Placental pericyte (primary cell): ENCODE results near the gene HUWE1. TPM values are rescaled to one million over a fixed set of nuclear protein-coding genes. Genes with fewer than 3 reads are reported as not detected.

Source experiments
- small RNA-seq: library from RNA; depleted of rRNA; stranded (forward); fragments of <200 nt; gene quantifications from one replicate; pipeline ENCODE3, GENCODE V24; 2012; ENCODE audit warnings: low replicate concordance
- total RNA-seq: library from RNA; depleted of rRNA; stranded (reverse); fragments of >200 nt; gene quantifications from 2 replicates; pipeline ENCODE4 v1.2.3, GENCODE V29; 2012

HUWE1 gene, protein sequence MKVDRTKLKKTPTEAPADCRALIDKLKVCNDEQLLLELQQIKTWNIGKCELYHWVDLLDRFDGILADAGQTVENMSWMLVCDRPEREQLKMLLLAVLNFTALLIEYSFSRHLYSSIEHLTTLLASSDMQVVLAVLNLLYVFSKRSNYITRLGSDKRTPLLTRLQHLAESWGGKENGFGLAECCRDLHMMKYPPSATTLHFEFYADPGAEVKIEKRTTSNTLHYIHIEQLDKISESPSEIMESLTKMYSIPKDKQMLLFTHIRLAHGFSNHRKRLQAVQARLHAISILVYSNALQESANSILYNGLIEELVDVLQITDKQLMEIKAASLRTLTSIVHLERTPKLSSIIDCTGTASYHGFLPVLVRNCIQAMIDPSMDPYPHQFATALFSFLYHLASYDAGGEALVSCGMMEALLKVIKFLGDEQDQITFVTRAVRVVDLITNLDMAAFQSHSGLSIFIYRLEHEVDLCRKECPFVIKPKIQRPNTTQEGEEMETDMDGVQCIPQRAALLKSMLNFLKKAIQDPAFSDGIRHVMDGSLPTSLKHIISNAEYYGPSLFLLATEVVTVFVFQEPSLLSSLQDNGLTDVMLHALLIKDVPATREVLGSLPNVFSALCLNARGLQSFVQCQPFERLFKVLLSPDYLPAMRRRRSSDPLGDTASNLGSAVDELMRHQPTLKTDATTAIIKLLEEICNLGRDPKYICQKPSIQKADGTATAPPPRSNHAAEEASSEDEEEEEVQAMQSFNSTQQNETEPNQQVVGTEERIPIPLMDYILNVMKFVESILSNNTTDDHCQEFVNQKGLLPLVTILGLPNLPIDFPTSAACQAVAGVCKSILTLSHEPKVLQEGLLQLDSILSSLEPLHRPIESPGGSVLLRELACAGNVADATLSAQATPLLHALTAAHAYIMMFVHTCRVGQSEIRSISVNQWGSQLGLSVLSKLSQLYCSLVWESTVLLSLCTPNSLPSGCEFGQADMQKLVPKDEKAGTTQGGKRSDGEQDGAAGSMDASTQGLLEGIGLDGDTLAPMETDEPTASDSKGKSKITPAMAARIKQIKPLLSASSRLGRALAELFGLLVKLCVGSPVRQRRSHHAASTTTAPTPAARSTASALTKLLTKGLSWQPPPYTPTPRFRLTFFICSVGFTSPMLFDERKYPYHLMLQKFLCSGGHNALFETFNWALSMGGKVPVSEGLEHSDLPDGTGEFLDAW (N-terminal part only)
- total RNA-seq: 175 and 185 TPM in 2 replicates

DNA sequence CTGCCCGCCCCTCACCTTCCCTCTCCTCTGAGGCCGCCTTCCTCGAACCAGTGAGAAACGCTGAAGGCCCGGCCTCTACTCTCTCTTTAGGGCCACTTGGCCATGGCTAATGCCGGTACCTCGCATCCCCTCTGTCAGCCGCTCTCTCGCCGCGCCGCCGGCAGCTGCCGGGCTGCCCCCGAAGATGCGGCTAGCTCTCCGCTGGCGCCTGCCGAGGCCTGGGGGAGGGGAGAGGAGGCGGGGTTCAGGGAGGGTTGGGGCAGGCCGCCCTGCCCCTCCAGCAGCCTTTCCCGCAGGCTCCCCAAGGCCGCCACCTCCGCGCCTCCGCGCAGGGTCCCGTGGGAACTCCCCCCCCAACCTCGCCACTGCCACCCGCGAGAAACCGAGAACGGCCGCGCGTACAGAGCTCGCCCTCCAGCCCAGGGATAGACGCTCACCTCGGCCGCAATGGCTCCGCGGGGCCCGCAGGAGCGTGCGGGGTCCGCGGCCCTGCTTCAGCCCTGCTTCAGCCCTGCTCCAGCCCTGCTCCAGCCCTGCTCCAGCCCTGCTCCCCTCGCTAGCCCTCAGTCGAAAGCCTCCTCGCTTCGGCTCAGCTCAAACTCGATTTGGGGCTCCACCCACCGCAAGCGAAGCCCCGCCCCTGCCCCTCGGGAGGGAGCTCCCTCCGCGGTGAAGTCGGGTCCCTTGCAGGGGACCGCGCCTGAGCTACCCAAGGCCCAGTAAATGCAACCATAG is at the start of gene HUWE1:
TSS of gene HUWE1 (minus strand) at position 569 of the 735 bp plus-strand sequence. CDS start 32,612 bp downstream, outside the sequence.

Small RNA genes lying within 50 kb of the gene (small RNA-seq; reads per million reads assigned to genes)
- gene MIR98 (159 reads per million, percentile 99 among the genes with 10 or more reads in this experiment), gene MIRLET7F2 (50.7 reads per million, percentile 98 among the genes with 10 or more reads in this experiment)
